HuH-7 (cell line): ENCODE data around the gene AFAP1L2.

Experiments used
- DNase-seq: peaks from one replicate; pipeline ENCODE4 v3.0.0; 2011; ENCODE audit warnings: low spot score

The AFAP1L2 gene

GRCh38 chr10:114311496-114312209 lies 92.6 kb downstream of the AFAP1L2 start:
- DNase-seq: no peak

GRCh38 chr10:114311023-114311422 lies 93.3 kb downstream of the AFAP1L2 start:
- DNase-seq: no peak

GRCh38 chr10:114310346-114310745 lies 94.0 kb downstream of the AFAP1L2 start:
- DNase-seq: no peak

GRCh38 chr10:114309364-114309651 lies 95.0 kb downstream of the AFAP1L2 start:
- no peak for DNase-seq

DNA sequence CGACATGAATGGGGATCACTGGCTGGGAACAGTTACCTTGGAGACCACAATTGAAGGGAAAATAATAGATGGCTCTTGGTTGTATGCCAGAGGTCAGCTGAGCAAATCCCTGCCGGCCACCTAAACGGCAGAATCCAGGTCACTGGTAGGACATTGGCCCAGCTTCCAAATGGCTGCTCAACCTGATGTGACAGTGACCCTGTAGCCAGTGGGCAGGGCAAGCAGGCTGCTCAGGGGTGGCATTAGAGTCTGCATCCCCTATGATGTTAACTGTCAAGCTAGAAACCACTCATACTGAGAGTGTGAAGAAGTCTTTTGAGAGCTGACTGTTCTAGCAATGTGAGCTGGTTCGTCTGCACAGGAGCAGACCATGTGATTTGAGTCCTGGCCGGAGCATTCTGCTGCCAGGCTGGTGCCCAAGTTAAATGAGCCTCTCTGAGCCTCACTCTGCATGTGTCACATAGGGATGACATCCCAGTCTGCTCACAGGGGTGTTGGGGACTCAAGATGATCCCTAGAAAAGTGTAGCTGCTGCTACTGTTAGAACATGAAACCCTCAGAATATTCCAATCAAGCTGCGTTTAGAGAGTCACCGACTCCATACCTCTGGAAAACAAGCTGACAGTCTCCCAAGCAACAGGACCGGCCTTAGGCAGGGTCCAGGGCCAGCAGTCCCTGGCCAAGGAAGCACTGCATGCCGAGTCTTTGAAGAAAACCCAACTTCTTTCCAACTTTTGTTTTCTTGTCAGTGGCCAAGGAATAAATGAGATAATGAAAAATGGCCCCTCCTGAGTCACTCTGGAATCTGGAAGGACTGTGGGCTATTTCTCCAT lies 95.6 kb downstream of the AFAP1L2 start:
- DNase-seq: no peak

DNA sequence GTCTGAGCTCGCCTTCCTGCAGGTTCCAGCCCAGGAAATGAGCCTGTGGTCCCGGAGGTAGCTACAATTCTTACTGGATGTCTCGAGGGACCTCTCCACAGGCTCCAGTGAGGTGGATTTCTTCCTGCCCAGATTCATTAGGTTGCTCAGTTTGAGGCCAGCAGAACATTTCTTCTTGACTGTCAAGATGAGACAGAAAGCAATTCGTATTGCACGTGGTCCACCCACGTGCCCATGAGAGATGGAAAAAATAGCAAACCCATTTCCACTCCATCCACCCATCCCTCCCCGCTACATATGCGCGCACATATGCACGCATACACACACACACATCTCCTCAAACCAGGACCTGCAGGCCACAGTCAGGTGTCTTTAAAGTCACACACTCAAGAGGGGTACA lies 96.6 kb downstream of the AFAP1L2 start:
- no peak for DNase-seq

DNA sequence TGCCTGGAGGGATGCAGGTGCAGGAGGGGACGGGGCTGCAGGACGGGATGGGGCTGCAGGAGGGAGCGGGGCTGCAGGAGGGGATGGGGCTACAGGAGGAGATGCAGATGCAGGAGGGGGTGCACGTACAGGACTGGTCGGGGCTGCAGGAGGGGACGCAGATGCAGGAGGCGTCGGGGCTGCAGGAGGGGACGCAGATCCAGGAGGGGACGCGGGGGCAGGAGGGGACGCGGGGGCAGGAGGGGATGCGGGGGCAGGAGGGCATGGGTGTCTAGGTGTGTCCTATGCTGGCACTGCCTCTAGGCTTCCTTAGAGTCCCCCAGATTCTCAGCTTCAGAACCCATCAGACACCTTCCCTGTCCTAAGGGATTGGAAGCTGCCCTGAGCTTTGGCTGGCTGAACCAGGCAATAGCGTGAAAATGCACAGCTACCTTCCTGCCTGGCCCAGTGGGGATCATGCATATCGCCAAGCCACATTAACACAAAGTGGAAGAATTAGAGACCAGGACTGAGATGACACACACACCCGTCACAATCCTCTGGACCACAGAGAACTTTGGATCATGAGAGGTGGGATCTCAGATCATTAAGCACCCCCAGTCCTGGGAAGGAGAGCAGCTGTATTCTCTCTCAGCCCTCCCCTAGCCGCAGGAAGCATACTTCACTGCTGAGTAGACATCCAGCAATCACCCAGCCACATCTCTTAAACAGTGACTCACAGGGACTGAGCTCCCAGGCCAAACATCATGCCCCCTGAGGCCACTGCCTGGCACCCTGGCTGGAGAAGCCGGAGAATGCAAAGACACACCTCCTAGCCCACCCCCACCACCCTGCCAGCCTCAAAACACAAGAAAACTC lies 98.0 kb downstream of the AFAP1L2 start:
- DNase-seq: no peak

DNA sequence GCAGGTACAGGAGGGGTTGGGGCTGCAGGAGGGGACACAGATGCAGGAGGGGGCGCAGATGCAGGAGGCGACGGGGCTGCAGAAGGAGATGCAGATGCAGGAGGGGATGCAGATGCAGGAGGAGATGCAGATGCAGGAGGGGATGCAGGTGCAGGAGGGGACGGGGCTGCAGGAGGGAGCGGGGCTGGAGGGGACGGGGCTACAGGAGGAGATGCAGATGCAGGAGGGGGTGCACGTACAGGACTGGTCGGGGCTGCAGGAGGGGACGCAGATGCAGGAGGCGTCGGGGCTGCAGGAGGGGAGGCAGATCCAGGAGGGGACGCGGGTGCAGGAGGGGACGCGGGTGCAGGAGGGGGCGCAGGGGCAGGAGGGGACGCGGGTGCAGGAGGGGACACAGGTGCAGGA lies 98.8 kb downstream of the AFAP1L2 start:
- no peak for DNase-seq

DNA sequence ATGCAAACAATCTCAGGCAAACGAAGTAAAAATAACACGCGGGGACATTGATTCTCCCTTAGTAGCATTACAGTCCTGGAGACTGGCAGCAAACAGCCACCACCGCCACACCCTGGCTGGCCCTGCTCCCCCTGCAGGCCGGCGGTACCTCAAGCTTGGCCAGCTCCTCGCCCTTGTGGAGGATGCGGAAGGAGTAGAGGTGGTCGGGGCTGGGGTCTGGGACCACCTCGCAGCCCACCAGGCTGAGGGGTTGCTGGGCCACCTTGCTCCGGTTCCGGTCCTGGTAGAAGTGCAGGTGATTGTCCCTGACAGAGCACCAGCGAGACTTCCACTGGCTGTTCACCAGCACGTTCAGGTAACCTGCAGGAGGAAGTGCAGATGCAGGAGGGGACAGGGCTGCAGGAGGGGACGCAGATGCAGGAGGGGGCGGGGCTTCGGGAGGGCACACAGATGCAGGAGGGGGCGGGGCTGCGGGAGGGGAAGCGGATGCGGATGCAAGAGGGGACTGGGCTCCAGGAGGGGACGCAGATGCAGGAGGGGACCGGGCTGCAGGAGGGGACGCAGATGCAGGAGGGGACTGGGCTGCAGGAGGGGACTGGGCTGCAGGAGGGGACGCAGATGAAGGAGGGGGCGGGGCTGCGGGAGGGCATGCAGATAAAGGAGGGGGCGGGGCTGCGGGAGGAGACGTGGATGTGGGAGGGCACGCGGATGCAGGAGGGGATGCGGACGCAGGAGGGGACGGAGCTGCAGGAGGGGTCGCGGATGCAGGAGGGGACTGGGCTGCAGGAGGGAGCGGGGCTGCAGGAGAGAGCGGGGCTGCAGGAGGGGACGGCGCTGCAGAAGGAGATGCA lies 99.5 kb downstream of the AFAP1L2 start:
- DNase-seq: peak; percentile 75

DNA sequence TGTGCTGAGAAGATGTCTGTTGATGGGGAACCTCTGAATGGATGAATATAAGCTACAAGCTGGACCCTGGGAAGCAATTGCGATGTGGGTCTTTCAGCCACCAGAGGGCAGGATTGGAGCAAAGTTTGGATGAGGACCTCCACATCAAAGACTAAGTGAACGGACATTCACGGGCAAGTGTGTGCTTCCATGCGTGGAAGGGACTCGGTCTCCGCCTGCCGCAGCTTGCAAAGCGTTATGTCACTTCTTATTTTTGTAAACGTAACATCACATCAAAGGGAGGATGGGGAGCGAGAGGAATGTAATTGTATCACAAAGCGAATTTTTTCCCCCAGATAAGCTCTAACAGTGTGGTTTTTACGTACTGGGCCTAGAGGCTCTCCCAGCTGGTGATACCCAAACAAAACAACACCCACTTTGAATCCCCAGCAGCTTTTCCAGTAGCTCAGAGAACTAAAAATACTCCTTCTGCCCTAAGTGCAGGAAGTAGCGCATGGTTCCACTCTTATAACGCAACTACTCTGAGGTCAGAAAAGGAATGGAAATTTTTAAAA lies 100.2 kb downstream of the AFAP1L2 start:
- DNase-seq: peak; percentile 94

GRCh38 chr10:114303556-114303955 lies 100.7 kb downstream of the AFAP1L2 start:
- no peak for DNase-seq

GRCh38 chr10:114301951-114302710 lies 102.2 kb downstream of the AFAP1L2 start:
- DNase-seq: no peak

DNA sequence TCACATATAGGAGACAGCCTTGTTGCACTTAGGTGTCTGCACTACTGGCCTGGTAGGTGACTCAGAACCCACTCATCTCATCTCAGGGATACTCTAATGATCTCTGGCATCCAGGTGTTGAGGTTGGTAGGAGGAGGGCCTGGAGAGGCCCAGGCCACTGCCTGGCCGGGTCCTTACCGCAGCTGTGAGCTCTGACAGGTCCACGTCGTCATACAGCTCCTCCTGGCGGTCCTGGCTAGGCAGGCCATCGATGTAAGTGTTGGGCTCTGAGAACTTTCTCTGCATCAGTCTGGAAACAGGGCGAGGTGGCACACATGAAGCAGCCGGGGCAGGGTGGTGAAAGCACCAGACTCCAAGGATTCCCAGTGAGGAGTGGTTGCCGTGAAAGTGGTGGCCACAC lies 103.1 kb downstream of the AFAP1L2 start:
- peak; percentile 44 for DNase-seq

DNA sequence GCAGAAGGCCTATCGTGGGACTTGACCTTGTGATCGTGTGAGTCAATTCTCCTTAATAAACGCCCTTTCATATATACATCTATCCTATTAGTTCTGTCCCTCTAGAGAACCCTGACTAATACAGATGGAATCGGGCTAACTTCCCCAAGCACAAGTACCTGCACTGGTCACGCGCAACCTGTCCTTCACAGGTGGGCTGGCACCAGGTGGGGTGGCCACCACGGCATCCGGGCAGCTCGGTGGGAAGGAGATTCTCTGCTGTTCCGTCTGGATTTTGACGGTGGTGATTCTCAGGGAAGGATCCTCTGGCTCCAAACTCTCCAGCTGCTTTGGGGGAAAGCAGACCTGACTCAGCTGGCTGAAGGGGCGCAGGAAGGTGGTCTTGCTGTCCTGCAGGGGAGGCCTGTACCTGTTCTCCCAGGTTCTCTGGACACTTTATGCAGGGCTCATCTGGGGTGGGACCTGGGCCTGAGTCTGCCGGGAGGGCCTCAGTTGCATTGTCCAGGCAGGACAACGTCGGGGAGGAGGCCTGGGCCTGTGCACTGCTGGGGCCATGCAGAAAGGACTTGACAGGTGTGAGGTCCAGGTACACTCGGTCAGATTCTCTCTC lies 104.2 kb downstream of the AFAP1L2 start:
- DNase-seq: no peak

GRCh38 chr10:114297136-114297705 lies 107.1 kb downstream of the AFAP1L2 start:
- no peak for DNase-seq

- no peak for DNase-seq
Observed at GRCh38 chr10:114295393-114295792, 108.9 kb downstream of the AFAP1L2 start.

GRCh38 chr10:114294549-114294948 lies 109.8 kb downstream of the AFAP1L2 start:
- DNase-seq: no peak

DNA sequence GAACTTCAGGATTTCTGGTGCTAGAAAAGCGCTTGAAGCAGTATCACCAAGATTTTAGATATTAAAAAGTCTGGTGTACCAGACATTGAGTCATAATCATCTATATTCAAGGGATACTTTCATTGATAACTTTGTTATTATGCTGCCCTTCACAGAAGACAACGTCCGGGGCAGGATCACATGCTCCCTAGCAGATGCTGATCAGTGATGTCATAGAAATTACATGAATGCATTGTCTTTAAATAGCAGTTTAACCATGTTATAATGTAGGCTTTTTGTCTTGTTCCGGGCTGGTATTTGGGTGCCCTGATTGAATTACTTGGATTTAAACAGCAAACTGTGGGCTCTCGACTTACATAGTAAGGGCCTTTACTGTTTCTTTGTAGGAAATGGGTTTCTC lies 111.2 kb downstream of the AFAP1L2 start:
- DNase-seq: no peak

GRCh38 chr10:114291516-114291915 lies 112.8 kb downstream of the AFAP1L2 start:
- no peak for DNase-seq

- DNase-seq: no peak
Observed at GRCh38 chr10:114291076-114291475, 113.2 kb downstream of the AFAP1L2 start.
